Ureter (tissue), 1 donor: ENCODE results near the gene EXOC4. TPM values are rescaled to one million over a fixed set of nuclear protein-coding genes. Genes with fewer than 3 reads are reported as not detected.
A peak's percentile ranks its signal among the peaks of the same experiment; 100 is the strongest.
"Not testable (repeated sequence)": the region's sequence is repeated elsewhere in the genome, so short reads cannot be mapped to it uniquely, and the experiment has no call there.

Experiments used
- DNase-seq: peaks from one replicate; pipeline ENCODE4 v3.0.0-alpha.2; 2020; ENCODE audit warnings: low spot score
- total RNA-seq: library from RNA; stranded (reverse); gene quantifications from one replicate; pipeline ENCODE4 v1.2.4, GENCODE V29; 2023
- donor health status: DM: yes; HTN: yes; CAD: no.

EXOC4 gene
- total RNA-seq, result 145 TPM

DNA sequence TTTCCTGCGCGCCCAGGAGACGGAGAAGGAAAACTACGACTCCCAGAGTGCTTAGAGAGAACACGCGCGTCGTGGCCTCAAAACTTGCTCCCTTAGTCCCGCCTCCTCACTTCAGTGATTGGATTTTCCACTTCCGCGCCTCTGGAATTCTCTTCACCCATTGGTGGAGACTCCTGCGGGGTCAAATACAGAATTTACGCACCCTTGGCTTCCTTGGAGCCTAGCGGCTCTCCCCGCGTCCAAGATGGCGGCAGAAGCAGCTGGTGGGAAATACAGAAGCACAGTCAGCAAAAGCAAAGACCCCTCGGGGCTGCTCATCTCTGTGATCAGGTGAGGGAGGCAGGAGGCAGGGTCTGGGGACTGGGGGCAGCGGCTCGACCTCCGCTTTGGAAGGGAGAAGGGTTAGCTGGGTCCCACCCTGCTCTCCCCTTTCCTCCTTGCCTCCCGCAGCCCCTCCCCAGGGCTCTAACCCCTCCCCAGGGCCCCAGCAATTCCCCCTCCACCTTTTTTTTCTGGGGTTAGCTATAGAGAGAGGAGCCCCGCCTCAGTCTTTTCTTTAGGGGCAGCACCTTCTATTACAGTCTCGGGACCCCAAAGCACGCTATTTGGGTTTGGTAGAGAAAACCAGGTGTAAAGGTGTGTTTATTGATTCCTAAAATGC lies at the start of gene EXOC4:
Gene EXOC4, plus strand, starts transcription at position 221 of the 661 bp plus-strand sequence.
- DNase-seq, result peak; percentile 96

DNA sequence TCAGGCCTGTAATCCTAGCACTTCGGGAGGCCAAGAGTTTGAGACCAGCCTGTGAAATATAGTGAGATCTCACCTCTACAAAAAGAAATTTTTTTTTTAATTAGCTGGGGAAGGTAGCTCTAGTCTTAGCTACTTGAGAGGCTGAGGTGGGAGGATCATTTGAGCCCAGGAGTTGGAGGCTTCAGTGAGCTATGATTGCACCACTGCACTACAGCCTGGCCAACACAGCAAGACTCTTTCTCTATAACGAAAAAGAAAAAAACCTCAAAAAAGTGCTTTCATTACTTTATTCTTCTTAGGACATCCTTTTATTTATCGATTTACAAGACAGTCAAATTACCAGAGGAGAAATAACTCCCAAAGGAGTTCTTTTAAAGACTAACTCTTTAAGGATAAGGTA lies 49.4 kb upstream of the EXOC4 start:
- DNase-seq, result no peak

DNA sequence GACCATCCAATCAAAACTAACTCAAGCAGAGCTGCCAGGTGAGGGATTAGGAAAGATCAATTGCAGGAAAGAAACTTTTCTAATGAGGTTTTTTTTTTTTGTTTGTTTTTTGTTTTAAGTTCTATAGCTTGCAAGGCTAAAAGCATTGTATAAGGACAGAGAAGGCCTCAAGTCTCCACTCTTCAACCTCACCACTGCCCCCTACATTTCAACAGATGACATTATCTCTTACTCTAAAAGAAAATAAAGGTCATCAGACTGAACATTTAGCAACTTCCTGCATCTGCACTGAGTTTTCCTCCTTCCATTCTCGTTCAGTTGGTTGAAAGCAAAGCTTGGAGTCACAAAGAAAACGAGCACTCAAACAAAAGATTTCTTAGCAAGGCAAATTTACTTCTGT lies 45.2 kb upstream of the EXOC4 start:
- no peak for DNase-seq

DNA sequence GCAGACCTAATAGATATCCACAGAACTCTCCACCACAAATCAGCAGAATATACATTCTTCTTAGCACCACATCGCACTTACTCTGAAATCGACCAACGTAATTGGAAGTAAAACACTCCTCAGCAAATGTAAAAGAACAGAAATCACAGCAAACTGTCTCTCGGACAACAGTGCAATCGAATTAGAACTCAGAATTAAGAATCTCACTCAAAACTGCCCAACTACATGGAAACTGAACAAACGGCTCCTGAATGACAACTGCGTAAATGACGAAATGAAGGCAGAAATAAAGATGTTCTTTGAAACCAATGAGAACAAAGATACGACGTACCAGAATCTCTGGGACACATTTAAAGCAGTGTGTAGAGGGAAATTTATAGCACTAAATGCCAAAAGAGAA lies 42.1 kb upstream of the EXOC4 start:
- DNase-seq, result not testable (repeated sequence)

DNA sequence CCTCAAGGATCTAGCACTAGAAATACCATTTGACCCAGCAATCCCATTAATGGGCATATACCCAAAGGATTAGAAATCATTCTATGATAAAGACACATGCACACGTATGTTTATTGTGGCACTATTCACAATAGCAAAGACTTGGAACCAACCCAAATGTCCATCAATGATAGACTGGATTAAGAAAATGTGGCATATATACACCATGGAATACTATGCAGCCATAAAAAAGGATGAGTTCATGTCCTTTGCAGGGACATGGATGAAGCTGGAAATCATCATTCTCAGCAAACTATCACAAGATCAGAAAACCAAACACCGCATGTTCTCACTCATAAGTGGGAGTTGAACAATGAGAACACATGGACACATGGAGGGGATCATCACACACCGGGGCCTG lies 39.1 kb upstream of the EXOC4 start:
- DNase-seq, result not testable (repeated sequence)

DNA sequence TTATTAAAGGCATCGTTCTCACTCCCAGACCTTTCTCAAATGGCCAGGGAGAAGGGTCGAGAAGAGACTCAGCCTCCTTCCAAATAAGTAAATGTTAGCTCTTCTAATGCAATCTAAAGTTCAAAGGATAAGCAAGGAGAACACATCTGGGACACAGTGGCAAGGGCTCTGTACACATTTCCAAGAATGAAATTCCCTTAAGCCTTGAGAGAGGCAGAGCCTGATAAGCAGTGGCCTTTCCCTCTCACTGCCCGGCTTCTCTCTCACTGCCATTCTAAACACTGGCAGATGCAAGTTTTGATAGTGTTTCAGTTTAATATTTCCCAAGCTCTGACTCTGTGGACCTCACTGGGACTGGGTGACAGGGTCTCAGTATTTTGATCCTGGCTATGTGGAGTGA lies 35.1 kb upstream of the EXOC4 start:
- no peak for DNase-seq

DNA sequence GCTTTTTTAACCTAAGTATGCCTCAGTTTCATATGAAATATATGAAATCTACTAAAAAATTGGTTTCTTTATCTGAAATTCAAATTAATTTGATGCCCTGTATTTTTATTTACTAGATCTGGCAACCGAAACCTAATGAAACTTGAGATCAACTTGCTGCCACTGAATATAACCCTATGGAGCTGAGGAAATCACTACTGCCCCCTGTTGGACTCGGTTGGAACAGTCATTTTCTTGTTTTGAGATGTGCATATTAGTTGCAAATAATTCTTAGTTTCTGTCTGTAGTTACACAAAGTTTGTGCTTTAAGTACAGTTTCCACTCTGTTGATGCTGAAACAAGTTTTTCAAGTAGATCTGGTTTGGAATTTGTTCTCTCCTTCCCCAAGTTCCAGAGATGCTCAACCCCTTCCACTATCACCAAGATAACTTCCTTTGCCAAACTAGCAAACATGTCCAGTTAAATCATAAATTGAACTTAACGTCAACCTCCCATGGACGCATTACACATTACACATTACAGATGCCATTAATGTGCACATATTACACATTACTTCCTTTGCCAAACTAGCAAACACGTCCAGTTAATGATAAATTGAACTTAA lies 22.2 kb upstream of the EXOC4 start:
- no peak for DNase-seq

DNA sequence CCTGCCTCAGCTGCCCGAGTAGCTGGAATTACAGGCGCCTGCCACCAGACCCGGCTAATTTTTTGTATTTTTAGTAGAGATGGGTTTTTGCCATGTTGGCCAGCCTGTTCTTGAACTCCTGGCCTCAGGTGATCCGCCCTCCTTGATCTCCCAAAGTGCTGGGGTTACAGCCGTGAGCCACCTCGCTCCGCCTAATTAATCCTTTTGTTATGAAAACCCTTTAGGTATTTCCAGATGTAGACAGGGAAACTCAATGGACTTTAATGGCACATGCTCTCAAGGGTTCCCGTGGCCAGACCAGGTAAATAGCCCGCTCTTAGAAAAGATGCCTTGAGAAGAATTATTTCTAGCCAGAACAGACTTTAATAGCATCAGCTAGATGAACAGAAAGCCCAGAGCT lies 19.7 kb upstream of the EXOC4 start:
- no peak for DNase-seq

DNA sequence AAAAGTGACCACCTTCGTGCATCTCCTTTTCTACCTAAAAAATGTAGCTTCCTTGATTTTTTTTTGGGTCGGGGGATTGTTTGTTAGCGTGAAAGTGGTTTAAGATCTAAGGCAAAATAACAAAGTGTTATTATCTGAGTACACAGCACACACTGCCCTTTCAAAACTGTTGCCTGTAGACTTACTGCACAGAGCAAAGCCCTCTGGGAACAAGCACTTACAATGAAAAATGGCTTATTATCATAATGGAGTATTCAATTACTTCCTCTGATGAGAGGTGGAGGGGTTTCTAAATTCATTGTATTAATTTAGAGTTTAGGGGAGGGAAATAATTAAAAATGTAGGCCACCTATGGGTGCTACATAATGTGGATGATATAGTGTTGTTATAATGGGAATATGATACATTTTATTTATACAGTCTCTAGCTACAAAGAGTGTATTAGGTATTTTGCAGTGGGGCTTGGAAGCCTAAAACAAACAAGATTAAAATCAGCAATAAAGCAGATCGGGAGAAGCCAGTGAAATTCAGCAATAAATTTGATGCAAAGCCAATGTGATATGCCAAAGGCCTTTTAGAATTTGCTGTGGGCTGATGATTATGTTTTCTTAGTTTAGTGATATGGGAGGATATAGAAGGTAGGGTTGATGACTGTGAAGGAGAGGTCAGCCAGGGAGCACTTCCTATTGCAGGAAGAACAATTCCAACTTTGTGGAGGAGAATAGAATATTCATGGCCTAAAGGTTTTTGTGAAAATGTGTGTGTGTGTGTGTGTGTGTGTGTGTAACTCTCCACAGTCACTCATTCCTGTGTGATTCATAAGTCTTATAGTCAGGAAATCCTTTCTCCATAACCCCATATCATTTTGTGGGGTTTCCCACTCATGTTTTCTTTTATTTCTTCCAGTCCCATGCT lies 17.7 kb upstream of the EXOC4 start:
- no peak for DNase-seq

DNA sequence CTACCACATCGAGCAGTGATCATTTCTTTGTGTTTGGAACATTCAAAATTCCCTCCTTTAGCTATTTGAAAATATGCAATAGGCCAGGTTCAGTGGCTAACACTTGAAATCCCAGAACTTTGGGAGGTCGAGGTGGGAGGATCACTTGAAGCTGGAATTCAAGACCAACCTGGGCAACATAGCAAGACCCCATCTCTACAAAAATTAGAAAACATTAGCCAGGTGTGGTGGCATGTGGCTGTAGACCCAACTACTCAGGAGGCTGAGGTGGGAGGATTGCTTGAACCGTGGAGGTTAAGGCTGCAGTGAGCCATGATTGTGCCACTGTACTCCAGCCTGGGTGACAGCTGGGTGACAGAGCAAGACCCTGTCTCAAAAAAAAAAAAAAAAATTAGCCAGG lies 15.3 kb upstream of the EXOC4 start:
- no peak for DNase-seq

DNA sequence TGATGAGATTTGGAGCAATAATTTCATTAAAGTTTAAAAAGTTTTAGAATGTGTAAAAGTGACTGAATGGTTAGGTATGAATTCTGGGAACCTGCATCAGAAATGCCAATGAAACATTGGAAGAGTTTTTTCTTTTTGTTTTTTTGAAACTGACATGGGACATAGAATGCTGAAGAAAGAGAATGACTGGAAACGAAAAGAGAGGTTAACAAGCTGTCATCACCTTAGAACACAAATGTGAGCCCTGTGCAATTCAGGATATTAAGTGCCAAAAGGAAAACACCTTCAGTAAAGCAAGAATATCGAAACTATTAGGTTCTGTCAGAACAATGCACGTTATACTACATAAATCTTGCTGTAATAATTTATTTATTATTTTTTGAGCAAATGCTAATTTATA lies 12.6 kb upstream of the EXOC4 start:
- no peak for DNase-seq

DNA sequence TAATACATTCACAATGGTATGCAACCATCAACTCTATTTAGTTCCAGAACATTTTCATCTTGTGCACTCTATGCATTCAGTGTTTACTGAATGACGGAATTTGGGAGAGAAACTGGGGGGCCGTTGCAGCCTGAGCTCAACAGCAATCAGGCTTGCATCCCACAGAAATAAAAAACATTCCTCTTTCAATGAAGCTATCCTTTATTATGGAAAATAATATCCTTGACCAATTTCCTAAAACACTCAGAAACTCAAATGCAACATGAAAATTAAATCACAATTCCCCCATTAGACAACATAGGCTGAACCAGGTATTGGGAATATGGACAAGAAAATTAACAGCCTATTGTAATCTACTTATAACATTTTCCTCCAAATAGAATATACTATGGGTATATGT lies 6.3 kb upstream of the EXOC4 start:
- DNase-seq, result no peak

DNA sequence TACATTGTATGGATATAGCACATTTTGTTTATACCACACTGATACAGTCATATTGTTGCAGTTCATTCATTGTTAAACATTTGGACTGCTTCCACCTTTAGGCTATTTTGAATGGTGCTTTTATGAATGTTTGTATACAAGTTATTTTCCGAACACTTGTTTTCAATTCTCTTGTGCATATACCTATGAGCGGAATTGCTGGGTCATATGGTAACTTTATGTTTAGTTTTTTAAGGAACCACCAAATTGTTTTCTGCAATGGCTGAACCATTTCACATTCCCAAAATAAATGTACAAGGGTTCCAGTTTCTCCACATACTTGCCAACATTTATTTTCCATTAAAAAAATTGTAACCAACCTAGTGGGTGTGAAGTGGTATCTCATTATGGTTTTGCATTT lies 4.0 kb upstream of the EXOC4 start:
- no peak for DNase-seq

DNA sequence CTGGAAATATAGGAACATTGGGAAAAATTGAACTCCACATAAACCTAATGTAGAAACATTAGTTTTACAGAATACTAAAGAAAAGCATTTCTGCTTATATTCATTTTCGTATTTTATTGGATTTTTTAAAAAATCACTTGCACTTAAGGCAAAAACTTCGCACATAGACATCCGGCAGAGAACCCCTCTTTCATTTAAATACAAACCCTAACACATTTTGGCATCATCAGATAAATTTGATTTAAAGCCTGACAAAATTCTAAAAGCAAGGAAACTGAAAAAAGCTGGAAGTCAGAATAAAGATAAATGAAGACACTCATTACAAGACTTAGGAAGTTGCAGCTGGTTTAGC lies 396 bp upstream of the EXOC4 start:
- no peak for DNase-seq

DNA sequence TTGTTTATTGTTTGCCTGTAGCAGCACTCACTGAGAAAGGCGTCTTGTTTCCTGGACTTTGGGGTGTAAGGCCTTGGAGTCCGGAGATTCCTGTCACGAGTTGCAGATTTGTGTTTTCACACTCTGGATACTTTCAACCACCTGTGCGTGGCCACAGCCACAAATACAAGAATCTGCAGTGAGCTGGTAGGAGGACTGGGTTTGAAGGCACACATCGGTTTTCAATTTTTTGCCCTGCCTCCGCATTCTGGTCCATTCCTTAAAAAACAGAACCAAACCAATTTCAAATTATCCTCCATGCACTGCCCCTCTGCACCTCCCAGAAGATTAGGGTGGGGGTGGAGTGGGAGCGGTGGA lies 619 bp downstream of the EXOC4 start:
- no peak for DNase-seq

DNA sequence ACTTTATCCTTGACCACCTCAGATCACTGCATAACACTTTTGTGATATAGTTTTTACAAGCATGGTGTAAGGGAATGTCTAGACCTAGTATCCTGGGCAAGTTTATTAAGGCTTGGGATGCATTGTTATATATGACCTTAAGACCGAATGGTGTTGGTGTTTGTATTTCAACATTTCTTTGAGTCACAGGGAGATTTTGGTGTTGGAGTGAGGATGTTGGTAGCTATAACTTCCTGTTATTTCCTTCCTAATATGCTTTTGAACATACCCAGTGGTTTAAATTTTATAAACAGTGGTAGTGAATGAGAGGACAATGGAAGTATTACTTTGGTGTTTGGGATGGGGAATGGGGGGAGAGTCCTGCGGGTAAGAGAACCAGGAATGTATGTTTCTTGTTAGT lies 2.6 kb downstream of the EXOC4 start:
- no peak for DNase-seq

DNA sequence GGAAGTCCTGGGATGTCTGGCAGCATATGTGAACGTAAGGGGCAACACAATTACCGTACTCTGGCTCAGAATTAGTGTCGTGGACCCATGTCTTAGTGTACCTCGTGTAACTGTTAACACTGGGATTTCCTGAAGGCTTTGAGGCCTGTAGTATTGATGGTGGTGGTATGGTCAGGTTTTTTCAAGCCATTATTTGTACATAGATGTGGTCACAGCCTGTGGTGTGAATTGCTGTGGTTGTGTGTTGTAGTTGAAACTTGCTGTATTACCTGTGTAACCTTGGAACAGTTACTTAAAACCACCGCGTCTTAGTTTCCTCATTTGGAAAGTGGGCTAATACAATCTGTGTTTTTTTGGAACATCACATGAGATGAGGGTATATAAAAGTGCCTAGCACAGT lies 5.3 kb downstream of the EXOC4 start:
- no peak for DNase-seq

DNA sequence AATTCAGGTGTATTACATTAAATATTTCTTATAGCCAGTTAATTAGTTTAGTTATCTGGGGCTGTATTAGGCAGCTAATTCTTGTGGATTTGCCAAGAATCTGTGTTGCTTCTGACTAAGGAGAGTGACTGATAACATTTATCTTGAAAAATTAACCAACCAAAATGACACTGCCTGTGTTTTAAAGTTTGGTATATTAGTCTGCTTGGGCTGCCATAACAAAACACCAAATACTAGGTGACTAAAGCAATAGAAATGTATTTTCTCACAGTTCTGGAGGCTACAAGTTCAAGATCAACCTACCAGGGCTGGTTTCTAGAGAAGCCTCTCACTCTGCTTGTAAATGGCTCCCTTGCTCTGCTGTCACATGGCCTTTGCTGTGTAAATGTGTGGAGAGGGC lies 12.9 kb downstream of the EXOC4 start:
- no peak for DNase-seq

DNA sequence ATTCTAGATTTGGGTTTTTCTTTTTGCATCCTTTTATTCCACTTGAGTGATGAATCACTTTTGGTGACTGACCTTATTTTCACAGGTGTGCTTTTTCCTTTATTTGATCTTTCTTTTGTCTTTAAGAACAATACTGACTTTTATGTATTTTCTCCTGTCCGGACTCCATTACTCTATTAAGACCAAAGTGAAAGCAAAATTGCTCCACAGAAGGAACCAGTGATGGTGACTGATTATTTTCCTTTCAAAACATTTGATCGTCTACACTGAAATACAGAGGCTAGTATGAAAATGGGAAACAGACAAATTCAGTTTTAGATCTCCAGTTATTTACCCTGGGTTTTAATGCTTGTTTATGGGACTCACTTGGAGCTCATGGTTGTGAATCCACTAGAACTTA lies 15.5 kb downstream of the EXOC4 start:
- no peak for DNase-seq

DNA sequence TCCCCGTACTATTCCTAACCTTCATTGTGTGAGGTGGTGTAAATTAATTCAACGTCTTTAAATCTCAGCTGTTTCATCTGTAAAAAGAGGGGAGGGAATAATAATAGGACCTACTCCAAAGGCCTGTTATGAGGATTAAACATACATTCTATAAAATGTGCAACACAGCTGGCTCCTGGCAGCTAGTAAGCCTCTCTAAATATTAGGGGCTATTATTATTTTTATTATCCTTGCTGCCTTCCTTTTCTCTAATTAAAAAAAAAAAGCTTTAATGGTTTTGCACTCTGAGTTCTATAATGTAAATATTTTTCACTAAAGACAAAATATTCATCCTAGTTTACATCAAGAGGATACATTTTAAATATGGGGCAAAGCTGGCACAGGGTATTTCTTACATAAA lies 19.5 kb downstream of the EXOC4 start:
- DNase-seq, result no peak

DNA sequence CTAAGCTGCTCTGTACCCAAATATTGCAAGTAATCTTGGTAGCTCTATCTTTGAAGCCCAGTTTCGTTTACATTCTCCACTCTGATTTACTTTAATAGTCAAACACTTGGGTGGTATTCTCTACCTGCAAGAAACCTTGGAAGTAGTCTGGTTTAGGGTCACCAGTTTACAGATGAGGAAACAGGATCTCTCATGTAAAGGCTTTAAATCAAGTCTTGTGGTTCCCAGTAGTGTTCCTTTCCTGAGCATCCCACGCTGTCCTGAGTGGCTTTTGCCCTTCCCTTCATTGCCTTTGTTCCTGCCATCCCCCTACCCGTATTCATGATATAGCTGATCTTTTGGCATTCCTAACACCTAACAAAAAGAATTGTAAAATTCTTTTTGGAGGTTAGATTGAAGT lies 20.3 kb downstream of the EXOC4 start:
- no peak for DNase-seq

DNA sequence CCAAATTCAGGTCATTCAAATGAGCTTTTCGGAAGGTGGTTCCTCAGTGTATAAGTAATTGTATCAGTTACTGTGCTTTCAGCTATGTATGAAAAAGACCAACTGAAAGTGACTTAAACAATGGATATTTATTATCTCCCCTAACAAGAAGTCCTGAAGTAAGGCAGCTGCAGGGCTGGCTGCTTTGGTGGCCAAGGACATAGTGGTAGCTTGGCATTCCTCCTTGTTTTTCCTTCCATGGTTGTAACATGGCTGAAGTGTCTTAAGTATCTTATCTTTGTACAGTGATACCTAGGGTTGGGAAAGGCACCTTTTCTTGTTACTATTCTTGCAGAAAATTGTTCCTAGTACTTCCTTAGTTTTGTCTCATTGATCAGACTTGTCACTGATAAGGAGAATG lies 21.4 kb downstream of the EXOC4 start:
- DNase-seq, result no peak

DNA sequence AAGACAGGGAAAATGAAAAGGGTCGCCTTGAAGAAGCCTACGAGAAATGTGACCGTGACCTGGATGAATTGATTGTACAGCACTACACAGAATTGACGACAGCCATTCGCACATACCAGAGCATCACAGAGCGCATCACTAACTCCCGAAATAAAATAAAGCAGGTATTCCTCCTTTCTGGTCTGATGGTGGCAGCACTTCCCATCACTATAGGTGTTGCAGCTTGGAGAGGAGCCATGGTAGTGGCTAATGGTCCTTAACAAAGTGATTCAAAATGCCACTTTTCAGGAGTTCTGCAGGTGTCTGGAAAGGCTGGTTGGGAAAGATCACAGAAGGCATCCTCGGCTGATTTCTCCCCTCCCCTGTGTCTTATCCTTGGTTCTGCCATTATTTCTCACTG lies 22.1 kb downstream of the EXOC4 start:
- DNase-seq, result no peak
